Dedifferentiated amniotic fluid mesenchymal stem cell (primary cell): Measurements from ENCODE around the gene DIP2B.
"Not testable (repeated sequence)": the region's sequence is repeated elsewhere in the genome, so short reads cannot be mapped to it uniquely, and the experiment has no call there.

Experiments used
- DNase-seq: peaks from one replicate; pipeline ENCODE4 v3.0.0-alpha.2; 2016; ENCODE audit errors: extremely low spot score

DIP2B gene

DNA sequence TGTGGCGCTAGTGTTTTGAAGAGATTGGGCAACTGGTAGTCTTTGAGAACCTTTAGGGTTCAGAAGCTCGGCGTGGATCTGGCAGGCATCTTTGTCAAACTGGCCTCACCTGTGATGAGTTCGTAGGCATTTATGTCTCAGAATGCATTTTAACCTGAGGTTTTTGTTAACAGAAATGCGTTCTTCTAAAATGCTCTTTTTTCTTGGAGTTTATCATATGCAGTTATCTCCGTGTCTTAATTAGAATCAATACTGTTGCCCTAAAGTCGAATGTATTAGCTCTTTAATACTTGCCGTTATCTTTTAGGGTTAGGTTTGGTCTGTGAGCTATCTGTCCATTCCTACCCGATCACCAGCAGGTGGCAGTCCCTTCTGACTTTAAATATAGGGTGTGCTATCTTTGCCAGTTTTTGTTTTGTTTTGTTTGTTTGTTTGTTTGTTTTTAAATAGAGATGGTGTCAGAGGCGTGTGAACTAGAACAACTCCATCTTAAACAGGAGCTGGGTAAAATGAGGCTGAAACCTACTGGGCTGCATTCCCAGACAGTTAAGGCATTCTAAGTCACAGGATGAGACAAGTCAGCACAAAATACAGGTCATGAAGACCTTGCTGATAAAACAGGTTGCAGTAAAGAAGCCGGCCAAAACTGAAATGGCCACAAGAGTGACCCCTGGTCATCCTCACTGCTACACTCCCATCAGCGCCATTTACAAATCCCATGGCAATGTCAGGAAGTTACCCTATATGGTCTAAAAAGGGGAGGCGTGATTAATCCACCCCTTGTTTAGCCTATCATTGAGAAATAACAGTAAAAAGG lies 260.5 kb downstream of the DIP2B start:
- DNase-seq, result peak; percentile 66

- no peak for DNase-seq
Observed at GRCh38 chr12:50768391-50768790, 263.6 kb downstream of the DIP2B start.

DNA sequence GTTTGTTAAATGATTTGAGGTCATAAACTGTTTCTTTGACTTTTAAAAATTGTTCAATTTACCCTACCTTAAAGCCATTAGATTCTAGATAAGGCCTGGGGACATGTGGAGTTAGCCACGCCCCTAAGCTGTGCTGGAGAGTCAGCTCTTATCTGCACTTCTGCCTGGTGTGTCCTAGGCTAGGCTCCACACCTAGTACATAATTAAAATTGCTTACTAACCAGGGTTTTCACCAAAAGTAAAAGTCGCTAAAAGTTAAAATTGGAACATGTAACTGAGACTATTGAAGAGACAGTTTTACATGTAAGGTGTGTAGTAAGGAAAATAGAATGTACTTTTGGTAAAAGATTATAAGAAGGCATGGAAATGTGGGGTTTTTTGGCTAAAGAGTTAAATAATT lies 264.0 kb downstream of the DIP2B start:
- not testable (repeated sequence) for DNase-seq

DNA sequence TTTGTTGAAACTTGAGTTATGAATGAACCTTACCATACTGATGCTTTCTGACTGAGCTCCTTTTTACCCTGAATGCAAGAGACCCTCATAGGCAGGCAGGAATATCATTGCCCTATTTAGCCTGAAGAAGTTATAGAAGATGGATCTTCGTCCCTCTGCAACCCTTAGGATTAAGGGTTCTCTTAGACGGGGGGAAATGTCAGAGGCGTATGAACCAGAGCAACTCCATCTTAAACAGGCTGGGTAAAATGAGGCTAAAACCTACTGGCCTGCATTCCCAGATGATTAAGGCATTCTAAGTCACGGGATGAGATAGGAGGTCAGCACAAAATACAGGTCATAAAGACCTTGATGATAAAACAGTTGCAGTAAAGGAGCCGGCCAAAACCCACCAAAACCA lies 266.6 kb downstream of the DIP2B start:
- no peak for DNase-seq

GRCh38 chr12:50772470-50772869 lies 267.7 kb downstream of the DIP2B start:
- no peak for DNase-seq

GRCh38 chr12:50772877-50773276 lies 268.1 kb downstream of the DIP2B start:
- no peak for DNase-seq

DNA sequence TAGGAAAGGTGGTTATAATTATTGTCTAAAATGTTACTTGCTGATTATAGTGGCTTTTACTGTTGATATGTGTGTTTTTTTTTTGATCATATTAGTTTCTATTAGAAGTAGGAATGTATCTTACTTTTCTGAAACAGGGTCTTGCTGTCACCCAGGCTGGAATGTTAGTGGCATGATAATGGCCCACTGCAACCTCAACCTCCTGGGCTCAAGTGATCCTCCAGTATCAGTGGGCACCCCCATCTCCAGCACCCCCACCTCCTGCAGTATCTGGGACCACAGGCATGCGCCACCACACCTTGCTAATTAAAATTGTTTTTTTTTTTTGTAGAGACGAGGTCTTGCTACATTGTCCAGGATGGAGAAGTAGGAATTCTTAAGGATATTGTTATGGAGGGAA lies 270.5 kb downstream of the DIP2B start:
- no peak for DNase-seq

DNA sequence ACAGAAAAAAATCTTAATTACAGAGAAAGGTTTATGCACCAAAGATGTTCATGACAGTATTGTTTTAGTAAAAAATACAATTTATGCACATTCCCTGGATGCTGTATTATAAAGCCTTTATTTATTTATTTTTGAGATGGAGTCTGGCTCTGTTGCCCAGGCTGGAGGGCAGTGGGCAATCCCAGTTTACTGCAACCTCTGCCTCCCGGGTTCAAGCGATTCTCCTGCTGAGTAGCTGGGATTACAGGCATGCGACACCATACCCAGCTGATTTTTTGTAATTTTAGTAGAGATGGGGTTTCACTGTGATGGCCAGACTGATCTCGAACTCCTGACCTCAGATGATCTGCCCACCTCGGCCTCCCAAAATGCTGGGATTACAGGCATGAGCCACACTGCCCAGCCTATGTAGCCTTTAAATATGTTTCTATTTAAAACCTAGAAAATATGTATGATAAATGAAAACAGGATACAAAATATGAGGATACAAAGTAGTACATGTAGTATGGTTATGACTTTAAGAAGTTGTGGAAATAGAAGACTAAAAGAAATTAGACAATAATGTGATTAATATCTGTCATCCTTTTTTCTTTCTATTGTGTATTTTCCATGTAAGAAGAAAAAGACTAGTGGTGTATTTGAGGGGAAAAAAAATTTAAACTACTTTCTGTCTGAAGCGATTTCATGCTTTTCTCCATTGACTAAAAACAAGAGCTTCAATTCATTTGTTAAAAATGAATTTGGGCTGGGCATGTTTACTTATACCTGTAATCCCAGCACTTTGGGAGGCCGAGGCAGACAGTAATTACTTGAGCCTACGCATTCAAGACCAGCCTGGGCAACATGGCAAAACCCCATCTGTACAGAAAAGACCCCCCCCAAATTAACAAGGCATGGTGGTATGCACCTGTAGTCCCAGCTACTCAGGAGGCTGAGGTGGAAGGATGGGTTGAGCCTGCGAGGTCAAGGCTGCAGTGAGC lies 272.3 kb downstream of the DIP2B start:
- DNase-seq, result no peak

DNA sequence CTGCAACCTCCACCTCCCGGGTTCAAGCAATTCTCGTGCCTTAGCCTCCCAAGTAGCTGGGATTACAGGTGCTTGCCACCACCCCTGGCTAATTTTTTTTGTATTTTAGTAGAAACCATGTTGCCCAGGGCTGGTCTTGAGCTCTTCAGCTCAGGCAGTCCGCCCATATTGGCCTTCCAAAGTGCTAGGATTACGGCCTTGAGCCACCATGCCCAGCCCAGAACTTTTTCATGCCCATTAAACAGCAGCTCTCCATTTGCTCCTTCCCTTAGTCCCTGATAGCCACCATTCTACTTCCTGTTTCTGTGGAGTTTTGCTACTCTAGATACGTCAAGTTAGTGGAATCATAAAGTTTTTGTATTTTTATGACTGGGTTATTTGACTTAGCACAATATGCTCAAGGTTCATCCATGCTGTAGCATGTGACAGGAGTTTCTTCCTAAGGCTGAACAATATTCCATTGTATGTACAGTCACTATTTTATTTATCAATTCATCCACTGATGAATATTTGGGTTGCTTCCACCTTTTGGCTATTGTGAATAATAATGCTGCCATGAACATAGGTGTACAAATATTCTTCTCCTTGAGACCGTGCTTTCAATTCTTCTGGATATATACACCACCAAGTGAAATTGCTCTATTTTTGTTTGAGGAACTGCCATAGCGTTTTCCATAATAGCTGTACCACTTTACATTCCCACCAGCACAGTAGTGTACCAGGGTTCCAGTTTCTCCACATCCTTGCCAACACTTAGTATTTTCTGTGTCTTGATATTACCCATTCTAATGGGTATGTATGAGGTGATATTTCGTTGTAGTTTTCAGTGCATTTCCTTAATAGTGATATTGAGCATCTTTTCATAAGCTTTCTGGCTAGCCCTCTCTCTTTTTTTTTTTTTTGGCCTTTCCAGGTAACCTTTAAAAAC lies 274.1 kb downstream of the DIP2B start:
- no peak for DNase-seq

GRCh38 chr12:50780013-50780412 lies 275.2 kb downstream of the DIP2B start:
- DNase-seq, result no peak

- DNase-seq, result no peak
Observed at GRCh38 chr12:50784501-50784900, 279.7 kb downstream of the DIP2B start.

GRCh38 chr12:50785406-50786001 lies 280.7 kb downstream of the DIP2B start:
- DNase-seq, result no peak

DNA sequence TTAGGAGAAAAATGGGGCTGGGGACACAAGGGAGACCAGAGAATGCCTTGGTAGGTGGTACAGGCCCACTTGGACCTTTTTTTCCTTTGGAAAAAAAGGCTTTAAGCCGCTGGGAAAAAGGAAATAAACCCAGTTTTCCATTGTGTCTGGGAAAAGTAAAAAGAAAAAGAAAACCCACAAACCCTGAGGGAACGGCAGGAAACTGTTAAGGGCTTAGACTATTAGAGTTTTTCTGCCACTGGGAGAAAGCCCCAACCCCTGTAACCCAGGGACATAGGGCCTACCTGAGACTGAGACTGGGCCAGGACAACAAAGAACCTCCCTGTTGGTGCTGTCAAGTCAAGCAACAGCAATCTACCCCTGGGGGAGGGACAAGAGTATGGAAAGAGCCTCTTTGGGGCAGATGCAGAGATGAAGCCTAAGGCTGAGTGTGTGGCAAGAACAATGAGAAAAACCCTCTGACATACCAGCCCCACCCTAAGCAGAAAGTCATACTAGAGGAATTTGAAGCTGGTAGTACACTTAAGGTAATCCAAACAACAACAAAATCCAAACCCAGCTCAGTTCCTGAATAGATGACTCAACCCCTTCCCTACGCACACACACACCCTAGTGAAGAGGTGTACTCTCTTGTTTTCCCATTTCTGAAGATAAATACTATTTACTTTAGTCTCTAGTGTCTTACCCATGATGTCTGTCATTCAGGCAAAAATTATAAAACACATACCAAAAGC lies 281.9 kb downstream of the DIP2B start:
- DNase-seq, result peak; percentile 96

GRCh38 chr12:50787618-50788017 lies 282.8 kb downstream of the DIP2B start:
- DNase-seq, result no peak

DNA sequence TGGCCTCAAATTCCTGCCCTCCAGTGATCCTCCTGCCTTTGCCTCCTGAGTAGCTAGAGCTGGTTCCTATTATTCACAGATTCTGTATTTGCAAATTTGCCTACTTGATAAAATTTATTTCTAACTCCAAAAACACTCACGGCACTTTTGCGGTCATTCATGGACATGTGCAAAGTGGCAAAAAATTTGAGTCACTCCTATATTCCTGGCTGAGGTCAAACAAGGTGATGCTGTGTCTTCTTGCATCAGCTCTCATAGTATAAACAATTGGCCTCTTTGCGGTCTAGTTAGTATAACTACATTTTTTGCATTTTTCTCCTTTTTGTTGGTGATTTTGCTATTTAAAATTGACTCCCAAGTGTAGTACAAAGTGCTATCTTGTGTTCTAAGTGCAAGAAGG lies 283.8 kb downstream of the DIP2B start:
- peak; percentile 90 for DNase-seq

- no peak for DNase-seq
Observed at GRCh38 chr12:50790081-50790480, 285.3 kb downstream of the DIP2B start.
